ENCODE results near the gene GNAS-AS1.

Gene GNAS-AS1

DNA sequence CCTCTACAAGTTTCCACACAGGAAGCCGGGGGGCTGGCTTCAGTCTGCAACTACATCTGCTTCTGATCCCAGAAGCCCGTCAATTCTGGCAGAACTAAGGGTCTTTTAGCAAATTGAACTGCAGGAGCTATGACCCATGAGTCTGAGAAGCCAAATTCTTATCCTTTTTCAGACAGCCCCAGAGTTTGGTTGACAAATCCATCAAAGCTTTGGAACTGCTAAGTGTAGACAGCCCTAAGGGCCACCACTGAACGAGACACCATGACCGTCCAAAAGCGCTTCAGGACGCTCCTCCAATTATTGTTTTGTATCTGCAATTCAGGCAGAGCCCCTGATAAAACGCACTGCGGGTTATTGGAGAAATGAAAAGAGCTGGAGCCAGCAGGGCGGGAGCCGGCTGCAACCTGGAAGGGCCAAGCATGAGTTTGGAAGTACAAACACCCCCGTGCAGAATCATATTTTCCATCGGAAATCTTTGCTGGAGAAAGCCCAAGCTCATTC, 67.1 kb downstream of the GNAS-AS1 start:
- TF ChIP-seq, protein P1, sequence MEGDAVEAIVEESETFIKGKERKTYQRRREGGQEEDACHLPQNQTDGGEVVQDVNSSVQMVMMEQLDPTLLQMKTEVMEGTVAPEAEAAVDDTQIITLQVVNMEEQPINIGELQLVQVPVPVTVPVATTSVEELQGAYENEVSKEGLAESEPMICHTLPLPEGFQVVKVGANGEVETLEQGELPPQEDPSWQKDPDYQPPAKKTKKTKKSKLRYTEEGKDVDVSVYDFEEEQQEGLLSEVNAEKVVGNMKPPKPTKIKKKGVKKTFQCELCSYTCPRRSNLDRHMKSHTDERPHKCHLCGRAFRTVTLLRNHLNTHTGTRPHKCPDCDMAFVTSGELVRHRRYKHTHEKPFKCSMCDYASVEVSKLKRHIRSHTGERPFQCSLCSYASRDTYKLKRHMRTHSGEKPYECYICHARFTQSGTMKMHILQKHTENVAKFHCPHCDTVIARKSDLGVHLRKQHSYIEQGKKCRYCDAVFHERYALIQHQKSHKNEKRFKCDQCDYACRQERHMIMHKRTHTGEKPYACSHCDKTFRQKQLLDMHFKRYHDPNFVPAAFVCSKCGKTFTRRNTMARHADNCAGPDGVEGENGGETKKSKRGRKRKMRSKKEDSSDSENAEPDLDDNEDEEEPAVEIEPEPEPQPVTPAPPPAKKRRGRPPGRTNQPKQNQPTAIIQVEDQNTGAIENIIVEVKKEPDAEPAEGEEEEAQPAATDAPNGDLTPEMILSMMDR (IDR thresholded peaks at IDR 0.05; ENCODE audit: insufficient read depth, missing control alignments) = no peak
- DNase-seq (ENCODE audit: insufficient read length, low spot score) (no peak), FAIRE-seq (no peak)

DNA sequence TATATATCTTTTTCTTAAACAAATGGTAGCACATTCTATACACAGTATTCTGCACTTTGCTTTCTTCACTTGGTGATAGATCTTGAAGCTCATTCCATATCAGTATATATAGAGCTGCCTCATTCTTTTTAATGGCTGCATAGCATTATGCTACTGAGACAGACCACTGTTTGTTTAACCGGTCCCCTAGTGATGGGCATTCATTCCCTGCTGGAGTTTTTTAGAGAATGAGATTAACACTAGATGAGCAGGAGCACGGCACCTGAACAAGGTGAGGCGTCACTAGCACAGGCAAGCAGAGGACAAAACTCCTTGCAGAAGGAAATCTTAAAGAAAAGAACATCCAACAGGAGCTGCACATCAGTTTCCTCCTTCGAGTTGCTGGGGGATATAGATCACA, 69.6 kb downstream of the GNAS-AS1 start:
- no peak for FAIRE-seq
- TF ChIP-seq, protein P1 (IDR thresholded peaks at IDR 0.05; ENCODE audit: insufficient read depth, missing control alignments) = no peak
- no peak for DNase-seq (ENCODE audit: insufficient read length, low spot score)

DNA sequence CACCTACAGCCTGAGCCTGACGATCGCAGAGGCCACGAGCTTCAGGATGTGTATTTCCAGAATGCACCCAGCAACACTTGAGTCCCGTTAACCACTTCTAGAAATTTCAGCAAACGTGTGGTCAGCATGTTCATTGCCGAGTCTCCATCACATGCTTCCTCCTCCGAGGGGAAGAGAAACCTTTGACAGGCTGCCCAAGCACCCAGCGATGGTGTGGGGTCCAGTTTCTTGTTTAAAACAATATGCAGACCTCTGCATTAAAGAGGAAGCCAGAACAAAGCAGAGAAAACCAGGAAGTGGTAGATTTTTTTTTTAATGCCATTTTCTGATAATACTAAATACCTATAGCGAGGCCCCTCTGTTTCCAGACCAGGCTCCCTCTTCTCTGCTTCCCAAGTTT, 71.9 kb downstream of the GNAS-AS1 start:
- TF ChIP-seq, protein P1 (IDR thresholded peaks at IDR 0.05; ENCODE audit: insufficient read depth, missing control alignments) = no peak
- no peak for DNase-seq (ENCODE audit: insufficient read length, low spot score)
- no peak for FAIRE-seq

DNA sequence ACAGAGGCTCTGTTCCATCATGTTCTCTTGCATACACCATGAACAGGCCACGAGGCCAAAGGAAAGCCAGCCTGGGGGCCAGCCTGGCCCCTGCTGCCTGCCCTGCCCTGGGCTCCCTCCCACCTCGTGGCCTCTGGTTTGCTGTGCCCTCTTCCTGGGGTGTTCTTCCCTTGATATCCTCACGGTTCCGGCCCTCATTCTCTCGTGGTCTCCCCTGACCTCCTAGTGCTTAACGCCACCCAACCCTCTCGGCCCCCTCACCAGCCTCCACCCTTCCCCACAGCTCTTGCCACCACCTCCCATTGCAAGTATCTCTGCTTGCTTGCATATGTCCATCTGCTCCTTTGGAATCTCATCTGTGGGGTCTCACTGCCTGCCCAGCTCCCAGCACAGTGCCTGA, 73.0 kb downstream of the GNAS-AS1 start:
- TF ChIP-seq, protein P1 (IDR thresholded peaks at IDR 0.05; ENCODE audit: insufficient read depth, missing control alignments) = no peak
- no peak for DNase-seq (ENCODE audit: insufficient read length, low spot score)
- FAIRE-seq = no peak

DNA sequence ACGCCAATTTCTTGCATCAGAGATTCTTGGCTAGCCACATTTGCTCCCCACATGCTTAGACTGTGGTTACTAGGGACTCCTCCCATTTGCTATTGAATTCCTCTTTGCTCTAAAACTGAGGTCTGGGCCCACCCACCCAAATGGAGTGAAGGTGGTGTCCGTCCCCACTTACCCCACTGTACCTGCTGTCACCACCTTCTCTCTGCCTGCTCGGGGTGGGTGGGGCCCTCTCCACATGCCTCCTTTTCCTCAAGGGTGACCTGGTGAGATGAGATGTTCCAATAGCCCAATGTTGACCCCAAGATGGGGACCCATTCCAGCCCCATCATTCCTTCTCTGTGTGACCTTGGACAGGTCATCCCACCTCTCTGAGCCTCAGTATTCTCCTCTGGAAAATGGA, 74.6 kb downstream of the GNAS-AS1 start:
- no peak for FAIRE-seq
- DNase-seq (ENCODE audit: insufficient read length, low spot score) = no peak

DNA sequence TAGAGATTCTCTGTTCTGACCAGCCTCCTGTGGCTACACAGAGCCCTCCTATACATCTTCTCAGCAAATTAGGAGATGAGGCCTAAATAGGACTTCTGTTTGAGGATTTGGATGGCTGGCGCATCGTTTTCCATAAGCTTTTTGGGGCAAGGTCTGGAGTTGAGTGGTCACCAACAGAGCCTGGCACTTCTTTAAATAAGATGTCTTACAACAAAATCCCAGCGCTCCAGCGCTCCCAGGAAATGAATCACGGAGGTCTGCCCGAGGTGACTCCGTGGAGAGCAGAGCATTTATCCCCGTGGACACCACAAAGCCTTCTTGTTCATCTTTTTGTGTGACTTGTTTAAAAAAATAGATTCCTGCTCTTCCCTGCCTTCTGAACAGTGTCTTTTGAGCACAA, 75.3 kb downstream of the GNAS-AS1 start:
- TF ChIP-seq, protein P1 (IDR thresholded peaks at IDR 0.05; ENCODE audit: insufficient read depth, missing control alignments) = no peak
- no peak for FAIRE-seq
- no peak for DNase-seq (ENCODE audit: insufficient read length, low spot score)

More for the DNA sequence above, 74.6 kb downstream of the GNAS-AS1 start:
- TF ChIP-seq, protein P1 (IDR thresholded peaks at IDR 0.05; ENCODE audit: insufficient read depth, missing control alignments) = no peak

DNA sequence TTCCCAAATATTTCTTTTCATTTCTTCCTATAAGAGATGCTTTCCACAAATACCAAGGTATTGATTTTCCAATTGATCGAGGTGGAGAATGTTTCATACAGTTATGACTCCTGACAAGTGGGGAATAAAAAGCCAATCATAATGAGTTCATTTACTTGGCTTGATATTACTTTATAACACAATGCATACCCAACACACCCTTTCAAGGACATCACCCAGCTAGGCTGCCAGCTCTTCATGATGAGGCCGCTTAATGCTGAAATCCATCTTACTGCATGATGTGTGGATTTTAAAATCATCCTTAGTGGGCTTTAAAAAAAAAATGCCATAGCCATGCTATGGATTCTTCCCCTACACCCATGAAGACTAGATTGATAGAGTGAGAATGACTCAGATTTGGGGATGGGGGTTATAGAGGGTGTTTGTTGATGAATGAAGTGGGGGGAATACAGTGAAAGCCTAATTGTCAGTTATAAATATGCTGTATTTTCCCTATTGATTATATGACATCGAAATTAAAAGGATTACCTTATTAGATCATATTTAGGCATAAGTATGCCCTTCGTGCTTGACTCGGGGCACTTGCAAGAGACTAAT, 75.9 kb downstream of the GNAS-AS1 start:
- FAIRE-seq (no peak), DNase-seq (ENCODE audit: insufficient read length, low spot score) (no peak)
- TF ChIP-seq, protein P1 (IDR thresholded peaks at IDR 0.05; ENCODE audit: insufficient read depth, missing control alignments) = no peak
